Glutamatergic neuron (in vitro differentiated cells): ENCODE results near the gene HAPLN2. TPM values are rescaled to one million over a fixed set of nuclear protein-coding genes. Genes with fewer than 3 reads are reported as not detected.

Experiments used
- DNase-seq: peaks from one replicate; pipeline ENCODE4 v3.0.0; 2022
- H3K27ac Mint-ChIP-seq: one replicate; pipeline ENCODE4 v1.8.0; 2020; ENCODE audit warnings: mild to moderate bottlenecking, mixed read lengths, inconsistent platforms; ENCODE audit not compliant: unreplicated experiment
- H3K27me3 Mint-ChIP-seq: one replicate; pipeline ENCODE4 v1.8.0; 2020; ENCODE audit warnings: mild to moderate bottlenecking, moderate library complexity, mixed read lengths, inconsistent platforms; ENCODE audit not compliant: unreplicated experiment
- H3K36me3 Mint-ChIP-seq: one replicate; pipeline ENCODE4 v1.8.0; 2020; ENCODE audit warnings: mild to moderate bottlenecking, mixed read lengths, inconsistent platforms; ENCODE audit not compliant: unreplicated experiment
- H3K4me1 Mint-ChIP-seq: one replicate; pipeline ENCODE4 v1.8.0; 2020; ENCODE audit warnings: mild to moderate bottlenecking, low read depth, mixed read lengths, inconsistent platforms; ENCODE audit not compliant: unreplicated experiment
- H3K4me3 Mint-ChIP-seq: one replicate; pipeline ENCODE4 v1.8.0; 2020; ENCODE audit warnings: mild to moderate bottlenecking, mixed read lengths, inconsistent platforms; ENCODE audit not compliant: unreplicated experiment
- H3K9me3 Mint-ChIP-seq: one replicate; pipeline ENCODE4 v1.8.0; 2020; ENCODE audit warnings: mild to moderate bottlenecking, moderate library complexity, mixed read lengths, inconsistent platforms; ENCODE audit not compliant: unreplicated experiment
- CTCF ChIP-seq: fragments of 200-600 bp; sonication (generic); IDR thresholded peaks from one replicate; pipeline ENCODE4 v1.5.0; 2021; ENCODE audit not compliant: partially characterized antibody, unreplicated experiment
- total RNA-seq: library from RNA; stranded (reverse); fragmentation: NEBNext Ultra II Directional; extraction: Animal tissue kit (Norgen Biotek cat#: 25700); gene quantifications from one replicate; pipeline ENCODE4 v1.2.1, GENCODE V29; 2021; ENCODE audit not compliant: unreplicated experiment

Gene HAPLN2
- total RNA-seq, 1 donor from 2014 or later = 0.71 TPM

- Mint-ChIP-seq H3K4me3 (no peak overlapping the region), H3K9me3 (no peaks in the 10 kb centered on the region), H3K4me1 (peaks cover 11% of the 10 kb centered on the region), H3K27ac (no peak overlapping the region), H3K27me3 (peaks cover 13% of the 10 kb centered on the region), H3K36me3 (no peaks in the 10 kb centered on the region)
- TF ChIP-seq CTCF = no peak
- DNase-seq = no peak
These were observed 36.7 kb upstream of the HAPLN2 start for GRCh38 chr1:156582388-156583017.

- no peak overlapping the region for H3K27ac Mint-ChIP-seq
- H3K27me3 Mint-ChIP-seq = peaks cover 9% of the 10 kb centered on the region
These were observed 35.2 kb upstream of the HAPLN2 start for GRCh38 chr1:156583821-156584622.

GRCh38 chr1:156584813-156585212 lies 34.4 kb upstream of the HAPLN2 start:
- peaks cover 2% of the 10 kb centered on the region for H3K9me3 Mint-ChIP-seq
- no peak overlapping the region for H3K4me3 Mint-ChIP-seq
- peaks cover 9% of the 10 kb centered on the region for H3K27me3 Mint-ChIP-seq
- peak; percentile 40 for DNase-seq
- H3K4me1 Mint-ChIP-seq = peaks cover 4% of the 10 kb centered on the region
- H3K36me3 Mint-ChIP-seq = no peaks in the 10 kb centered on the region
- no peak overlapping the region for H3K27ac Mint-ChIP-seq
- no peak for TF ChIP-seq CTCF

More at GRCh38 chr1:156583821-156584622, 35.2 kb upstream of the HAPLN2 start:
- Mint-ChIP-seq H3K4me3 (peak overlapping the region; percentile 76), H3K36me3 (no peaks in the 10 kb centered on the region), H3K9me3 (peaks cover 2% of the 10 kb centered on the region), H3K4me1 (peaks cover 4% of the 10 kb centered on the region)
- TF ChIP-seq CTCF = peak; percentile 92
- DNase-seq = peak; percentile 65

GRCh38 chr1:156586323-156586722 lies 32.9 kb upstream of the HAPLN2 start:
- no peak for TF ChIP-seq CTCF
- DNase-seq = no peak
- peaks cover 4% of the 10 kb centered on the region for H3K4me1 Mint-ChIP-seq
- H3K9me3 Mint-ChIP-seq = peaks cover 2% of the 10 kb centered on the region
- H3K4me3 Mint-ChIP-seq = no peak overlapping the region
- peaks cover 5% of the 10 kb centered on the region for H3K27me3 Mint-ChIP-seq
- H3K27ac Mint-ChIP-seq = no peak overlapping the region
- no peaks in the 10 kb centered on the region for H3K36me3 Mint-ChIP-seq
